NCI-H2227 (cell line): Measurements from ENCODE around the gene FAM228A.
"Not testable (repeated sequence)": the region's sequence is repeated elsewhere in the genome, so short reads cannot be mapped to it uniquely, and the experiment has no call there.

Source experiments
- DNase-seq: peaks from one replicate; lab custom pipeline; 2025; ENCODE audit not compliant: unreplicated experiment; lab: John Stamatoyannopoulos, UW

The FAM228A gene

GRCh38 chr2:24190503-24190902, 15.7 kb downstream of the FAM228A start:
- no peak for DNase-seq

- no peak for DNase-seq
Observed at GRCh38 chr2:24191156-24191555, 16.3 kb downstream of the FAM228A start.

GRCh38 chr2:24191848-24192247, 17.0 kb downstream of the FAM228A start:
- no peak for DNase-seq

DNA sequence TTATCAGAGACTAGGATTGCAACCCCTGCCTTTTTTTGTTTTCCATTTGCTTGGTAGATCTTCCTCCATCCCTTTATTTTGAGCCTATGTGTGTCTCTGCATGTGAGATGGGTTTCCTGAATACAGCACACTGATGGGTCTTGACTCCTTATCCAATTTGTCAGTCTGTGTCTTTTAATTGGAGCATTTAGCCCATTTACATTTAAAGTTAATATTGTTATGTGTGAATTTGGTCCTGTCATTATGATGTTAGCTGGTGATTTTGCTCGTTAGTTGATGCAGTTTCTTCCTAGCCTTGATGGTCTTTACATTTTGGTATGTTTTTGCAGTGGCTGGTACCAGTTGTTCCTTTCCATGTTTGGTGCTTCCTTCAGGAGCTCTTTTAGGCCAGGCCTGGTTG, 22.4 kb downstream of the FAM228A start:
- not testable (repeated sequence) for DNase-seq

DNA sequence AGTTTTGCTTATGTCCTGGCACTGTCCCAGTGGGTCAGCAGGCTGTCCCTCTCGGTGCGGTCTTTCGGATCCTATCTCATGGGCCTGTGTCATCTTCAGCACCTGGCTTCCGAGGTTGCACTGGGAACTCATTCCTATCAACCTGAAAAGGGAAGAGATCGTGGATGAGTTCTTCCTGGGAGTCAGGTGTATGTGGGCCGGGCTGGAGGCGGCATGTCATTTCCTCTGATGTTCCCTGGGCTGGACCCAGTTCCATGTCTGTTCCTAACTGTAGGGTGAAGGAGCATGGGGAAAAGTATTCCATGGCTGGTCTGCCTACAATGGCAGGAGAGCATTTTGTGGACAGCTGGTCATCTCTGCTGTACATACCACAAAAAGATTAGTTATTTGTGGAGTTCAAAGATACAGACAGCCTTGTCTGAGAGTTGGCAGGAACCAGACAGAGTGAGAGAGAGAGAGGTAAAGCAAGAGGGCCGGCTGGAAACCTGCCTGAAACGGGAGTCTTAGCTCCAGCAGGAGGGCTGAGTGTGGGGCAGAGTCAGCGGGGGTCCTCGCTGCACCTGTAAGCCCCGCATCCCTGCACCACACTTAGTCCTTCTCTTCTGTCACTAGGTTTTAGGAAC, 25.2 kb downstream of the FAM228A start:
- DNase-seq = no peak

DNA sequence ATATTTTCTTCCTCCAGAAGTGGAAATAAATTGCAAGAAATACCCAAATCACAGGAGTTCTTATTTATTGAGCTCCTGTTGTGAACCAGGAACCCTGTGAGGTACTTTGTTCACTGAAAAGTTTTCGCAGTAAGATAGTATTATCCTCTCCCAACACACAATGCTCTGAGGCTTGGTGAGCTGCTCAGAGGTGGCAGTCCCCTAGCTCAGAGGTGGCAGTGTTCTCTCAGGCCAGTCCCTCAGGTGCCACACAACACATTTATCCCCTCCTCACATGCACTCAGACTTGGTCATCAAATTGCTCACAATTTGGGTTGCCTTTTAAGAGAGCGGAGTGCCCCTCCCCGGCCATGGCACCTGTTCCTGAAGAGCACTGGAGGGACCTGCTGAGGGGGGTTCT, 25.9 kb downstream of the FAM228A start:
- no peak for DNase-seq

- no peak for DNase-seq
Observed at GRCh38 chr2:24203029-24203786, 28.4 kb downstream of the FAM228A start.

DNA sequence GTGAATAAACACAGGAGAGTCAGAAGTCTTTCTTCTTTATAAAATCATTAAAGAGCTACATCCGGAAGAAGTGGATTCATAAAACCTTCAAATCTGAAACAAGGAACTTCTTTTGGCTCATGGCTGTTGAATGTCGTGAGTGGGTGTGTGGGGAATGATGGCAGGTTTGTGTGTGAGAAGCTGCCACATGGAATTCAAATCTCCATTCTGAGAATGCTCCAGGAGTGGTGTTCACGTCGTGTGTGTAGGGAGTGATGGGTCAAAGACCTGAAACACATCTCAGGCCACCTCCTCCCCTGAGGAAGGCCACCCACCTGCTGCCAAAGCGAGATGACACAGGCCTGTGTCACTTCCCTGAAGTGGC, 28.9 kb downstream of the FAM228A start:
- no peak for DNase-seq

- no peak for DNase-seq
Observed at GRCh38 chr2:24204505-24204904, 29.7 kb downstream of the FAM228A start.

DNA sequence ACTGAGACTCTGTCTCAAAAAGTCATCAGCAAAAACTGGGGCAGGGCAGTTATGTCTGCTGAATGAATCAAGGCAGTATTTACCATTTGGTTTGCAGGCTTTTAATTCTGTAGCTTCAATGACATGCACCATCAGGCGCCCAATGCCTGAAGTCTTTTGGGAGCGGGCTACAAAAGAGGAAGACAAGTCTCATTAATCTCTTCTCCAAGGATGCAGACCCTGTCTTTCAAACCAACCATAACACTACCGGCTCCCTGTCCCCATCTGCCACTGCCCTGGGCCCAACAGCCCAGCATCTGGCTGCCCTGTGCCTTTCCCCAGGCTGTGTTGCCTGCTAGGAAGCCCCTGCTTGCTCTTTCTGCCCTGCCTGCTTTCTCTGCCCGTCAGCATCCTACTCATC, 30.3 kb downstream of the FAM228A start:
- DNase-seq = no peak

- no peak for DNase-seq
Observed at GRCh38 chr2:24206242-24206641, 31.4 kb downstream of the FAM228A start.

DNA sequence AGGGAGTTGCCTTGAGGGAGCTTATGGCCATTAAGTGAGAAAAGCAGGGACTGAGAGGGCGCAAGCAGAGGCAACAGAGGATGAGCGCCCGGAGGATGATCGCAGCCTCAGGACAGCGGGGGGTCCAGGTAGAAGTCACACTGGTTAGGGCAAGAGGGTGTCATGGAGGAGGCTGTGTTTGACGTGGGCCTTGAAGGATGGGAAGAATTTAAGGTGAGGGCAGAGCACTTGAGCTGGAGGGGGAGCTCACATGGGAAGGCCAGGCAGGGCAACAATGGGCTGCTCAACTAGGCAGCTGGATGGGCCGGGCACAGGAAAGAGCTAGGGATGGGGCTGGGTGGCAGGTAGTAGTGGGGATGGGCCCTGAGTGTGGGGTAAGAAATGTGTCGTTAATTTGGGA, 31.9 kb downstream of the FAM228A start:
- no peak for DNase-seq

DNA sequence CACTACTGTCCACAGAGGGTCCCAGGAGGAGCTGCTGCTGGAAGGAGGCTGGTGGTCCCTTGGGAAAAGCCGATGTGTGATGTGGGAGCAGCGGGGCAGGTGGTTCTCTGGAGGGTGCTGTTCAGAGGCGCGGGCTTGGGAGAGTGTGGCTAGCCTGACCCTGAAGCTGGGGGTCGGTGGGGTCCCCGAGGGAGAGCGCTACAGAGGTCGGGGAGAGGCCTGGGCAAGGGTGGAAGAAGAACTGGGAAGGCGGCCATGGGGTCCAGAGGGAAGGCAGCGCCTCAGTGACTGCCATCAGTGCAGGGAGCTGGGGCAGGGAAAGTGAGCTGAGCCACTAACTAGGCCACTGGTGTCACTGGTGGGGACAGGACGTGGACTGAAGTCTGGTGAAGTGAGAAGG, 32.5 kb downstream of the FAM228A start:
- no peak for DNase-seq

DNA sequence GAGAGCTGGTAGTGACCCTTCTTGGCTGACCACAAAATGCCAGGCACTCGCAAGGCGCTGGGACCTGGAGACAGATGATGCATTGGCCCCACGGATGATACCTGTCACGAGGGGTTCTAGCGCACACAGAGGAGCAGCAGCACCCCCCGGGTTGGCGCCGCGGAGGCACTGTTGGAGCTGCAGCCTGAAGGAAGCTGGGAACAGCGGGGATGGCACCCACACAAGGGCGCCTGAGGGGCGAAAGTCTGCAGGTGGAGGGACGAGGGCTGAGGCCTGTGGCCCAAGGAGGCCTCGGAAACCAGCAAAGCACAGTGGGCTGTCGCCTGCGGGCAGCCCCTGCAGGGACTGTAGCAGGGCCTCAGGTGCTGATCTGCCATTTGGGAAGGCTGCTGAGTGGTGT, 33.6 kb downstream of the FAM228A start:
- no peak for DNase-seq

DNA sequence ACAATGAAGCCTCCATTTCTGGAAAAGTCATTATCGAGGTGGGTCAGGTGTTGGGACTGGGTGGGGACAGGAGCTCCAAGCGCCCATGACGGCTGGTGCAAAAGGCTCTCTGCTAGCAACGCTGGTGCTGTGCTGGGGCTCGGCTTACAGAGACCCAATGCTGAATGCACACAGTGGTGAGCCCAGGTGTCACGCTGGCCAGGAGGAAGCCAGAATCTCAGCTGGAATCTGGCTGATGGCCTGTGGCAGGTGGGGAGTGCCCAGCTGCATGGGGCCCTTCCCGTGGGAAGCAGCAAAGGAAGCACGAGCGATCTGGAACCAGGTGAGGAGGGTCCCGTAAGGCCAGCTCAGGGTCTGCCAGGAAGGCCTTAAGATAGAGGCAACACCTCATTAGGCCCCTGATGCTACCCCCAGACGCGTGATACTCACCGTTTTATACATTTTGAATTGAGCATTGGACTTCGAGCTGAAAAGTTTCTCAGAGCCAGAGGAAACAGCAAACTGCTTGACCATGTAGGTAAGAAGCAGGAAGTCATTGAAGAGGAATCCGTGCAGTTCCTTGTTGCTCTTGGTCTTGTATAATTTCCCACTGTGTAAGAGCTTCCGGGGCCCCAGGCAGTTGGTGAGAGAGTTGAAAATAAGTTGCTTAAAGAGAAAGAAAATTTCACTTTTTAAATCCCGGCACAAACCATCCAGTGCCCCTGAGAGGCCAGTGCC, 34.7 kb downstream of the FAM228A start:
- DNase-seq = no peak

GRCh38 chr2:24210106-24210455, 35.2 kb downstream of the FAM228A start:
- no peak for DNase-seq

DNA sequence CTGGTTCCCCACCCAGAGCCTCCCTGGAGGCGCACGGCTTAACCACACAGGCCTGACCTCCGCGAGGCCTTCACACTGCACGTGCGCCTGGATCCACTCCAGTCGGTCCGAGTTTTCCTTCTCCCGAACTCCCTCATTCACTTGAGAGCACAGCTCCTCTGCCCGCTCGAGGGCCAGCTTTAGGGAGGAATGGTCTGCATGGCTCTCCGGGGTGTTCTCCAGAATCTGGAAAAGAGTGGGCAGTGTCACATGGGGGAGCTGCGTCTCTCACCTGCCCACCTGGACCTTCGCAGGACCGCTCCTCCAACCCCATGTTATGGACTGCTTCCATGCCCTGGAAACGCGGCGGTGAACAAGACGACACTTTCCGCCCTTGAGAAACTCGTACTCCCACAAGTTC, 35.9 kb downstream of the FAM228A start:
- no peak for DNase-seq

DNA sequence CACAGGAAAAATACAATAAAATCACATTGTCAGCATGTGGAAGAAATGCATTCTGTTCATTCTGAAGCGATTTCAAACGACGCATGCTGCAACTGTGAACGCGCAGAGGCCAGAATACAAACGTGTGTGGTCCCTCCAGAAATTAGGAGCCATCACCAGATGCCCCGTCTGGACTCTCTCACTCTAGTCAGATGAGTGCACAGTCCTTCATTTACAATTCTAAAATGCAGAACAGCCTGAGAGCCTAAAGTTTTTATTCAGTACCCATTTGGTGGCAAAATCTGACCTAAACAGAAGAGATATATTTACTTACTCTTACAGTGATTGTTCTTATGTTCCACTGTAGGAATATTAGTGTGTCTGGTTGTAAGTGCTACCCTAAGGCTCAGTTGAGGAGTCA, 36.6 kb downstream of the FAM228A start:
- DNase-seq = no peak

GRCh38 chr2:24214880-24215279, 40.0 kb downstream of the FAM228A start:
- no peak for DNase-seq

- DNase-seq = no peak
Observed at GRCh38 chr2:24220554-24221291, 45.9 kb downstream of the FAM228A start.

GRCh38 chr2:24221343-24222050, 46.6 kb downstream of the FAM228A start:
- DNase-seq = no peak
